ENCODE measurements around the gene AGPAT3.

The AGPAT3 gene

GRCh38 chr21:44029460-44030087, 164.6 kb downstream of the AGPAT3 start:
- DNase-seq = no peak

DNA sequence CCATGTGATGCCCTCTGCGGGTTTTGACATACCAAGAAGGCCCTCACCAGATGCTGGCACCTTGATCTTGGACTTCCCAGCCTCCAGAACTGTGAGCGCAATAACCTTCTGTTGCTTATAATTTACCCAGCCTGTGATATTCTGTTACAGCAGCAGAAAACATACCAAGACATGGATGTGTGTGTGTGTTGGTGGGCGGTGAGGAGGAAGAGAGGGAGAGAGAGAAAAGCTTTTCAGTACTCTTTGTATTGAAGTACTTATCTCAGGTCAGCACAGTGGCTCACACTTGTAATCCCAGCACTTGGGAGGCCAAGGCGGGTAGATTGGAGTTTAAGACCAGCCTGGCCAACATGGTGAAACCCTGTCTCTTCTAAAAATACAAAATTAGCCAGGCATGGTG, 170.2 kb downstream of the AGPAT3 start:
- DNase-seq = no peak

Data from activated T-cell treated with anti-CD3 and anti-CD28 coated beads, Interleukin-2, amount 50 U/mL, for 48 hours (primary cell).